Cardiac atrium fibroblast (primary cell): Measurements from ENCODE around the gene PDXK. TPM values are rescaled to one million over a fixed set of nuclear protein-coding genes. Genes with fewer than 3 reads are reported as not detected.

Experiments used
- total RNA-seq: library from RNA; depleted of rRNA; stranded (reverse); fragments of >200 nt; gene quantifications from 2 replicates; pipeline ENCODE4 v1.2.3, GENCODE V29; 2015

Gene PDXK
- 78.7 and 87.5 TPM in 2 replicates for total RNA-seq

DNA sequence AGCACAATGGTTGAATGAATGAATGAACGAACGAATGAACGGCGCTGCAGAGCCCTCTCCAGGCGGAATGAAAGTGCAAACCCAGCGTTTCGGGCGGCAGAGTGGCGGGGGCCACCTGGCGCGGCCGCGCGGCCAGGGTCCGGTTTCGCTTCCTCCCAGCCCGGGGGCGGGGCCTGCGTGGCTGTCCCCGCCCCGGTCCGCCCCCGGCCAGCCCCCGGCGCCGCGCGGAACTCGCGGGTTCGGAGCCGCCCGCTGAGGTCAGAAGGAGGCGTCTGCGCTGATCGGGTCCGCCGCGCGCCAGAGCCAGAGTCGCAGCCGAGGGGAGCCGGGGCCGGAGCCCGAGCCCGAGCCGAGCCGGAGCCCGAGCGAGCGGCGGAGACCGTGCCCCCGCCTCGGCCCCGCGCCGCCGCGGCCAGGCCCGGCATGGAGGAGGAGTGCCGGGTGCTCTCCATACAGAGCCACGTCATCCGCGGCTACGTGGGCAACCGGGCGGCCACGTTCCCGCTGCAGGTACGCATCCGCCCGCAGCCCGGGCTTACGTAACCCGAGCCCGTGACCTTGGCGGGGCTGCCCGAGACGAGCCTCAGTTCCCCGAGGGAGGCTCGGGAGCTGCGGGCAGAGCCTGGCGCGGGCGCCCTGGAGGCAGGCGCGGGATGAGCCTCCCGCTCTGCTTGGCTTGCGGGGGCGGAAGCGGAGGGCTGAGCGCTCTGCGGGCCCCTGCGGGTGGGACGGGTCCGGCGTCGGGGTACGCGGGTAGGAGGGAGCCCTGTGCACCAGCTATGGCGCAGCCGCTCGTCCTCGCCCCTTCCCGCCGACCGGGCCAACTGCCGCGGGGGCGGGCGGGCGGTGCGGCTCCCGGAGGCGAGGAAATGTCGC is at the start of gene PDXK:
Gene PDXK (plus strand): TSS at position 258 of the 876 bp plus-strand sequence. CDS start 166 bp downstream, at position 424.

DNA sequence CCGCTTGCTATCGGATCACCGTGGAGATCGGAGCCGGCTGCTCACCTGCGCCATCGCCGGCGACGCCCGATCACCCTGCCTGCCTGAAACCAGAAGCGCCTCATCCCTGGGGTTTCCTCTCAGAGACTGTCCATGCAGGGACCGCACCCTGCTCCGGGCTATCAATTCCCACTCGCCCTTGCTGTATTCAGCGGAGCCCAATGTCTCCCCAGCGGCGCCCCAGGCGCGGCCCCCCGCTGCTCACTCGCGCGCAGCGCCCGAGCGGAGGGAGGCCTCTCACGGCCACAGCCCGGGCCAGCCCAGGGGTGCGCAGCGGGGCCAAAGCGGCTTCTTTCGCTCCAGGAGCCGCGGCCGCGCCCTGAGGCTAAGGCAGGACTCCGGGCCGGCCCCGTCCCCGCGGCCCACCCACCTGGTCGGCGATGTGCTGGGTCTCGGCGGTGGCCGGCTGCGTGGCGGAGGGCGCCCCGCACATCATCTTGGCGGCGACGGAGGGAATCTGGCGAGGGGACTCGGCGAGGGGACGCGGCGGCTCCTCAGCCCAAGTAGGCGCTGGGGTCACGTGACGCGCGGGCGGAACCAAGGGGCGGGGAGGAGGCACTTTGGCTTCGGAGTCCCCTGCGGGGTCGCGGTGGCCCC is 57.0 kb downstream of the PDXK start, which contains the start of gene CSTB:
Gene CSTB (minus strand): TSS at position 514 of the 636 bp plus-strand sequence. CDS start 39 bp downstream, at position 475.

GRCh38 chr21:43789276-43790009 is 70.5 kb downstream of the PDXK start, which contains the start of gene RRP1:
Gene RRP1 (plus strand): TSS chr21:43789577. CDS start chr21:43789630, 53 bp downstream.

Other genes with a start within 250 kb of the PDXK start
- 1.5 and 2.0 TPM in 2 replicates for gene HSF2BP, start 59.6 kb upstream of the PDXK start, total RNA-seq
- gene RRP1B, start 59.6 kb upstream of the PDXK start, total RNA-seq, result 12.6 and 16.8 TPM in 2 replicates
- 15.5 and 19.0 TPM in 2 replicates for gene CSTB, start 57.2 kb downstream of the PDXK start, total RNA-seq
- gene RRP1, start 70.4 kb downstream of the PDXK start, total RNA-seq, result 13.9 and 15.4 TPM in 2 replicates
- gene AGPAT3, start 146.1 kb downstream of the PDXK start, total RNA-seq, result 28.3 and 34.8 TPM in 2 replicates